ENCODE results near the gene SHB.
A peak's percentile ranks its signal among the peaks of the same experiment; 100 is the strongest.

The SHB gene

GRCh38 chr9:38041564-38042243 lies 27.3 kb downstream of the SHB start:
- no peak for DNase-seq

- DNase-seq = no peak
These were observed 28.9 kb downstream of the SHB start for GRCh38 chr9:38039907-38040682.

- peak; percentile 57 for DNase-seq
These were observed 29.7 kb downstream of the SHB start for GRCh38 chr9:38039090-38039906.

GRCh38 chr9:38038307-38039089 lies 30.5 kb downstream of the SHB start:
- DNase-seq = peak; percentile 52

- DNase-seq = no peak
These were observed 31.1 kb downstream of the SHB start for GRCh38 chr9:38037981-38038306.

- peak; percentile 73 for DNase-seq
These were observed 32.5 kb downstream of the SHB start for GRCh38 chr9:38036359-38037084.

- DNase-seq = peak; percentile 95
These were observed 33.2 kb downstream of the SHB start for GRCh38 chr9:38035873-38036272.

GRCh38 chr9:38033941-38034340 lies 35.1 kb downstream of the SHB start:
- DNase-seq = no peak

- DNase-seq = no peak
These were observed 36.5 kb downstream of the SHB start for GRCh38 chr9:38032266-38033110.

GRCh38 chr9:38031594-38031993 lies 37.4 kb downstream of the SHB start:
- no peak for DNase-seq

- DNase-seq = no peak
These were observed 38.4 kb downstream of the SHB start for GRCh38 chr9:38030658-38031057.

- DNase-seq = no peak
These were observed 39.0 kb downstream of the SHB start for GRCh38 chr9:38029915-38030638.

- no peak for DNase-seq
These were observed 41.3 kb downstream of the SHB start for GRCh38 chr9:38027714-38028113.

- DNase-seq = peak; percentile 61
These were observed 42.0 kb downstream of the SHB start for GRCh38 chr9:38026840-38027527.

- DNase-seq = peak; percentile 99
These were observed 42.8 kb downstream of the SHB start for GRCh38 chr9:38026021-38026809.

GRCh38 chr9:38025166-38025565 lies 43.9 kb downstream of the SHB start:
- DNase-seq = no peak

- peak; percentile 68 for DNase-seq
These were observed 44.9 kb downstream of the SHB start for GRCh38 chr9:38024036-38024681.

- no peak for DNase-seq
These were observed 45.4 kb downstream of the SHB start for GRCh38 chr9:38023661-38024035.

Measured in fibroblast of skin of back (primary cell).